ENCODE measurements around the gene CNIH2.

The CNIH2 gene

GRCh38 chr11:66281776-66282467, 3.9 kb downstream of the CNIH2 start:
- TF ChIP-seq CTCF (conservative IDR thresholded peaks at IDR 0.05; ENCODE audit: low read depth, low read length), result no peak
- Histone ChIP-seq H3K9ac (no peak overlapping the region), H3K79me2 (ENCODE audit: insufficient read depth, low read depth) (no peaks in the 10 kb centered on the region), H2AFZ (ENCODE audit: low read depth) (no peak overlapping the region), H3K4me3 (IDR thresholded peaks at IDR 0.05; ENCODE audit: insufficient read depth, low read depth, low read length) (no peak overlapping the region), H3K27ac (no peak overlapping the region), H4K20me1 (ENCODE audit: insufficient read depth) (no peaks in the 10 kb centered on the region), H3K27me3 (ENCODE audit: insufficient read depth, low read depth) (peaks cover 4% of the 10 kb centered on the region; the same call in 1 of the 2 replicates), H3K36me3 (ENCODE audit: insufficient read depth) (no peaks in the 10 kb centered on the region), H3K4me2 (no peak overlapping the region), H3K4me1 (ENCODE audit: low read depth, poor library complexity, severe bottlenecking) (peaks cover 26% of the 10 kb centered on the region)

GRCh38 chr11:66282468-66283455, 4.8 kb downstream of the CNIH2 start:
- peaks cover under 1% of the 10 kb centered on the region; the same call in 1 of the 2 replicates for H3K79me2 ChIP-seq (ENCODE audit: insufficient read depth, low read depth)
- peak; percentile 86 for TF ChIP-seq CTCF (conservative IDR thresholded peaks at IDR 0.05; ENCODE audit: low read depth, low read length)
- no peak overlapping the region for H3K4me3 ChIP-seq (IDR thresholded peaks at IDR 0.05; ENCODE audit: insufficient read depth, low read depth, low read length)
- H3K36me3 ChIP-seq (ENCODE audit: insufficient read depth), result no peaks in the 10 kb centered on the region
- peak overlapping the region; percentile 64 for H3K4me2 ChIP-seq
- peaks cover 18% of the 10 kb centered on the region for H3K4me1 ChIP-seq (ENCODE audit: low read depth, poor library complexity, severe bottlenecking)
- H2AFZ ChIP-seq (ENCODE audit: low read depth), result no peak overlapping the region; the same call in 1 of the 2 replicates
- peaks cover 4% of the 10 kb centered on the region; the same call in 1 of the 2 replicates for H3K27me3 ChIP-seq (ENCODE audit: insufficient read depth, low read depth)
- H4K20me1 ChIP-seq (ENCODE audit: insufficient read depth), result no peaks in the 10 kb centered on the region
- peak overlapping the region; percentile 47 for H3K27ac ChIP-seq
- H3K9ac ChIP-seq, result no peak overlapping the region

- Histone ChIP-seq H2AFZ (ENCODE audit: low read depth) (no peak overlapping the region), H4K20me1 (ENCODE audit: insufficient read depth) (no peaks in the 10 kb centered on the region), H3K36me3 (ENCODE audit: insufficient read depth) (no peaks in the 10 kb centered on the region), H3K79me2 (ENCODE audit: insufficient read depth, low read depth) (peaks cover 8% of the 10 kb centered on the region; the same call in 1 of the 2 replicates), H3K27ac (no peak overlapping the region), H3K4me1 (ENCODE audit: low read depth, poor library complexity, severe bottlenecking) (peaks cover 25% of the 10 kb centered on the region), H3K4me2 (no peak overlapping the region; the same call in 1 of the 2 replicates), H3K27me3 (ENCODE audit: insufficient read depth, low read depth) (peaks cover 4% of the 10 kb centered on the region; the same call in 1 of the 2 replicates), H3K9ac (no peak overlapping the region), H3K4me3 (IDR thresholded peaks at IDR 0.05; ENCODE audit: insufficient read depth, low read depth, low read length) (no peak overlapping the region)
- no peak; the same call in 1 of the 2 replicates for TF ChIP-seq CTCF (conservative IDR thresholded peaks at IDR 0.05; ENCODE audit: low read depth, low read length)
Observed at GRCh38 chr11:66283461-66284105, 5.6 kb downstream of the CNIH2 start.

- no peak for TF ChIP-seq CTCF (conservative IDR thresholded peaks at IDR 0.05; ENCODE audit: low read depth, low read length)
- H4K20me1 ChIP-seq (ENCODE audit: insufficient read depth), result no peaks in the 10 kb centered on the region
Observed at GRCh38 chr11:66284526-66285078, 6.6 kb downstream of the CNIH2 start.

More at GRCh38 chr11:66284526-66285078, 6.6 kb downstream of the CNIH2 start:
- H3K79me2 ChIP-seq (ENCODE audit: insufficient read depth, low read depth), result peaks cover 8% of the 10 kb centered on the region; the same call in 1 of the 2 replicates
- no peaks in the 10 kb centered on the region; the same call in 1 of the 2 replicates for H3K27me3 ChIP-seq (ENCODE audit: insufficient read depth, low read depth)
- H2AFZ ChIP-seq (ENCODE audit: low read depth), result no peak overlapping the region
- no peaks in the 10 kb centered on the region for H3K36me3 ChIP-seq (ENCODE audit: insufficient read depth)
- no peak overlapping the region for H3K27ac ChIP-seq
- peaks cover 22% of the 10 kb centered on the region for H3K4me1 ChIP-seq (ENCODE audit: low read depth, poor library complexity, severe bottlenecking)
- H3K4me2 ChIP-seq, result no peak overlapping the region
- H3K9ac ChIP-seq, result no peak overlapping the region
- H3K4me3 ChIP-seq (IDR thresholded peaks at IDR 0.05; ENCODE audit: insufficient read depth, low read depth, low read length), result no peak overlapping the region

All from KMS-11 (cell line).